Stimulated activated CD4-positive, alpha-beta T cell treated with anti-CD3 and anti-CD28 coated beads, Interleukin-15, amount 100 ng/mL, for 48 hours (primary cell): ENCODE data around the gene MTA3.
"Not testable (repeated sequence)": the region's sequence is repeated elsewhere in the genome, so short reads cannot be mapped to it uniquely, and the experiment has no call there.

Experiments
- DNase-seq, 2 donors: peaks; one replicate each; pipeline ENCODE4 v3.0.0-alpha.2; 2020; ENCODE audit warnings: low read depth in 2 of 2

The MTA3 gene

DNA sequence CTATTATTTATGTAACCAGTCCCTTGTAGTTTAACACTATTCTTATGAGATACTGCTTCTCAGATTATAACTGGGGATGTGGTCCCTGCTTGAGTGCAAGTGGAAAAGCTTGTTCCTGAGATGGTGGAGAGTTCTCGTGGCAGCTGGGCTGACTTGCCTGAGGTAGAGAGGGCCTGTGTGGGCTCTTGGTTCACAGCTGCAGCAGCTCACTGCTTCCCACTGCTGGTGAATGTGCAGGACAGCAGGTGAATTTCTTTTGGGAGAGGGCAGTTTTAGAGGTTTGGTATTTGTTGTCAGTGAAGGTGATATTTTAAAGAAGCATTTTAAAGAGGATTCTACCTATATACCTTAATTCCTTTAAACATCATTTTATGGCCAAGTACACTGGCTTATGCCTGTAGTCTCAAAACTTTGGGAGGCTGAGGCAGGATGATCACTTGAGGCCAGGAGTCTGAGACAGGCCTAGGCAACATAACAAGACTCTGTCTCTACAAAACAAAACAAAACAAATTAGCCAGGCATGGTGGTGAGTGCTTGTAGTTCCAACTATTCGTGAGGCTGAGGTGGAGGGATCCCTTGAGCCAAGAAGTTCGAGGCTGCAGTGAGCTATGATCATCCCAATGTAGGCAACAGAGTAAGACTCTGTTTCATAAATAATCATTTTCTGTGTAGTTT is 94.8 kb downstream of the MTA3 start:
- peak; percentile 47 to 51 for DNase-seq

DNA sequence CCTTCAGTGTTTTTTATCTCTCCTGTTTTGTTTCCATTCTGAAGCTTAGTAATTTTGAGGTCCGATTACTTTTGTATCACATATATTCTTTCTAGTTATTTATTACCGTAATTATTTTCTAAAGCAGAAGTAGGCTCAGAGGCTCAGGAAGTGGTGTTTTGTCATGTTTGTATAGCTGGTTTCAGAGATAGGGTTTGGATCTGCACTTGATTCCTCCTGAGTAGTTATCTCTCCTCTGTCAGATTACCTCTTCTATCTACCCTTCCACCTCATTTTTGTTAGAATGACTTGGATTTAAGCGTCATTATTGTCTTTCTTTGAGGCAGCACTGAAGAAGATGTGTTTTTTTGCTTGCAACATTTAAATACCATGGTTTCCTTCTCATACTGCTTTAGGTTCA is 95.4 kb downstream of the MTA3 start:
- DNase-seq, result no peak

DNA sequence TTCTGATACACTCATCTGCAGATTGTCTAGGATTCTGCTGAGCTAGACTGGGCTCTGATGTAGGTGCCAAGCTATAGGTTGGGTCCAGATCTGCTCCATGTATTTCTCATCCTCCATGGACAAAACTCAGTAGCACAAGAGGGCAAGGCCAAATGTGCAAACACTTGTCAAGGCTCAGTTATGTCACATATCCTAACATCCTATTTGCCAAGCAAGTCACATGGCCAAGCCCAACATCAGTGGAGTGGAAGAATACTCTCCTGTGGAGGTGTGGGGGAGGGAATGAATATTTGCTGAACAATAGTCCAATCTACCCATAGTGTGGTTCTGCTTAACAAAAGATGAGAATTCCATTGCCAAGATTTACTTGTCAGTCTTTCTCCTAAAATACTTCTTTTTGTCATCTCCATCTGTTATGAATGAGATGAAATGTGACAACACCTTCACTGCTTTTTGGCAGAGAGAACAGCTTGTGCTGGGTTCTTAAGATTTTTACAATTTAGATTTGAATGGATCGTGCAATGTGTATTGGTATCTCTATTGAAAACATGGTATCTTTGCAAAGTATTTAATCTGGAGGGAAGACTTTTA is 105.7 kb downstream of the MTA3 start:
- DNase-seq, result no peak

DNA sequence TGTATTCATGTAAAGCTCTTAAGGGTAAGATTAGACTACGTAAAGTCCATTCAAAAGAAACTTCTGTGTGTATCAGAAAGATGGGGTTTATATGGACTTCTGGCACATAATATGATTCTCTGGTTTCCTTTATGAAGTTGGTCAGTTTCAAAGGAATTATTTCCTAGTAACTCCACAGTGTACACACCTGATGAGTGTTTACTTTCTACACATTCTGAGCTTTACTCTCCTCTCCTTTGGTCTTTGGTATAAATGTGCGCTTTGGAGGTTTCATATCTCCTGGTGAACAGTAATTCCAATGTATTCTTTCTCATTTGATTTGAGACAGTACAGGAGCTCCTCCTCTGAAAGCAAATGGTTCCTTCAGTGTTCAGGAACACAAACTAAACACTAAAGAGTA is 107.4 kb downstream of the MTA3 start:
- no peak for DNase-seq

DNA sequence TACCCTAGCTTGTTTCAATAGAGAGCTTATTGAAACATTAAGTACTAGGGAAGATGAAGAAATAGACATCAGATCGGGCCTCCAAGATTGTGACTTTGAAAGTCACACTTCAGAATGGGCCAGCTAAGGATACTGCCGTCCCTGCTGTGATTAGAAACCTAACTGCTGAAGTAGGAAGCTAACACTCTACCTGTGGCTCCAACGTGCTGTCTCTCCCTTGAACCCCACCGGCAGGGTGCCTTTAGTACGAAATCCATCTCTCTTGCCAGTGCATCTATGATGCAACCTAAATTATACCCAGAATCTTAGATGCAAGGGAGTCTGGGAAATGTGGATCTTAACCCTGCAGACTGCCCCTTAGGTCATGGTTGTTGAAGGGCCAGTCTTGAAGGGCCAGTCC is 116.9 kb downstream of the MTA3 start:
- no peak for DNase-seq

DNA sequence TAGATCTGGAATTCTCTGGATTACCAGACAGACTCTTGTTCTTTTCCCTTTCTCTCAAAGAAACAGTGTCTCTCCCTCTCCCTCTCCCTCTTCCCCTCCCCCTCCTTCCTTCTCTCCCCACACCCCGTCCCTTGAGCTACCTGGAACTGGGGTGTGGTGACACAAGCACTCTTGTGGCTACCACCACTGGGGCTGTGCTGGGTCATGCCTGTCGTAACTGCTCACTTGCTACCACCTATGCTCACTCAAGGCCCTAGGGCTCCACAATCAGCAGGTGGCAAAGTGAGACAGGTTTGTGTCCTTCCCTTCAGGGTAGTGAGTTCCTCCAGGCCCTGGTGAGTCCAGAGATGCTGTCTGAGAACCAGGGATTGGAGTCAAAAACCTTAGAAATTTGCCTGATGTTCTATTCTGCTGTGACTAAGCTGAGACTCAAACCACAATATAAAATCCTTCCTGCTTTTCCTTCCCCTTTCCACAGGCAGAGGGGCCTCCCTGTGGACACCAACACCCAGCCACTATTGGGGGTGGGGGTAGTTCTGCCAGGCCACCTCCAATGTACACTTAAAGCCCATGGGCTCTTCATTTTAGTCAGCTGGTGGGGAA is 124.7 kb downstream of the MTA3 start:
- DNase-seq, result no peak

DNA sequence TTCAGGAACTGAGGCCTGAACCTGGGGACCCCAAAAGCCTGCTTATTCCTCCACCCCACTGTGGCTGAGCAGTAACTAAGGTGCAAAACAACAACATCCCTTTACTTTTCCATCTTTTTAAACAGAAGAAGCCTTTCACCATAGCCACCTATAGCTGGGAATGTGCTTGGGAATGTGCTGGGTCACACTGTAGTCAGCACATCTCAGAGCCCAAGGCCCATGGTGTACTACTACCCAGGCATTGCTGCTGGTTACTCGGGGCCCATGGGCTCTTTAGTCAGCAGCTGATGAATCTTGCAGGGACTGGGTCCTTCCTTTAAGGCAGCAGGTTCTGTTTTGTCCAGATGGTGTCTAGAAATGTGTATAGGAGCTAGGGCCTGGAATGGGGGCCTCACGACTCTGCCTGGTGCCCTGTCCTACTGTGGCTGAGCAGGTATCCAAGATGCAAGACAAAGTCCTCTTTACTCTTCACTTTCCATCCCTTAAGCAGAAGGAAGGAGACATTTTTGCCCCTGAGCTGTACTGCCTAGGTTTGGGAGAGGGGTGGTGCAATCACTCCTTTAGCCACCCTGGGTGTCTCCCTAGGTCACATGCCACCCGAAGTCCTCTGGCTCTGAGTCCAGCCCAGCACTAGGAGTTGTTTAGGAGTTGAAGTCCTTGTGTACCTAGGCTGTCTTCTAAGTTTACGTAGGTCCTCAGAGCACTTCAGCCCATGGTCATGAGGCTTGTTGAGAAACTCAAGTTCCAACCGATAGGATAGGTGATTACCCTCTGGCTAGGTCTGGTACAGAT is 125.5 kb downstream of the MTA3 start:
- DNase-seq, result no peak

DNA sequence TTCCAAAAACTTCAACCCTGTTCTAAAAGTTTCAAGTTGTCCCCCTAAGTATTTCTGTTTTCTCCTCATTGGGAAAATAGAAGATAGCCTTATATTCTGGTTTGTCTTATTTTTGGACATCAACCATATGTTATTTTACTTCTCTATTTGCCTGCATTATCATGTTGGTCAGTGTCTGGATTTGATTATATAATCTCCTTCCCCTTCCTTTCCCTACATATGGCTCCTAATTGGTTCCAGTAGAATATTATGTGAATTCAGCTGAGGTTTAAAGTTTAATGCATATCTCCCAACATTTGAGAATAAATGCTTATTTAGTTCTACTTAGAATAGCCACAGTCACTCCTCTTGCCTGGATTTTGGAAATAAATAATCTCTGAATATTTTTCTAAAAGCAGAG is 128.6 kb downstream of the MTA3 start:
- no peak for DNase-seq

DNA sequence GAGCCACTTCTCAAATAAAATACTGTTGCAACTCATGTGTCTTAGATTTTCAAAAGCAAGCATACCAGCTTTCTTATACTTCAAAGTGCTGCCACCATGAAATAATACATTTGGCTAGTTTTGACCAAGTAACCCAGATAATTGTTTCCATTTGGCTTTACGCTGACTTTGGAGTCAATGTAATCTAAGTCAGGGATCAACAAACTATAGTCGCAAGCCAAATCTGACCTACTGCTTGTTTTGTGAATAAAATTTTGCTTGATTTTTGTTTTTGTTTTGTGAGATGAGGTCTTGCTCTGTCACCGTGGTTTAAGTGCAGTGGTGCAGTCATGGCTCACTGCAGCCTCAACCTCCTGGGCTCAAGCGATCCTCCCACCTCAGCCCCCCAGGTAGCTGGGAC is 130.5 kb downstream of the MTA3 start:
- DNase-seq, result no peak

DNA sequence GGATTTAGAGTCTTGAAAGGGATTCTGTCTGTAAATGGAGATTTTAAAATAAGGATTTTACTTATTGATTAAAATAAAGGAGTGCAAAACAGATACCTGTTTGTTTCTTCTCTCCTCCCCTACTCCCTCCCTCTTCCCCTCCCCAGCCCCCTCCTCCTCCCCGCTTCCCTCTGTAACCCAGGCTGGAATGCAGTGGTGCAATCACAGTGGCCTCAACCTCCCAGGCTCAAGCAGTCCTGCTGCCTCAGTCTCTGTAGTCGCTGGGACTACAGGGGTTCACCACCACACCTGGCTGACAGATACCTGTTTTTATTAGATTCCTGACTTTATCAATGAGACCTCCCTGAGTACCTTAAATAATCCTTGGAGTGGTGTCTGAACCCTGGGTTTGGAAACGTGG is 138.4 kb downstream of the MTA3 start:
- no peak for DNase-seq

DNA sequence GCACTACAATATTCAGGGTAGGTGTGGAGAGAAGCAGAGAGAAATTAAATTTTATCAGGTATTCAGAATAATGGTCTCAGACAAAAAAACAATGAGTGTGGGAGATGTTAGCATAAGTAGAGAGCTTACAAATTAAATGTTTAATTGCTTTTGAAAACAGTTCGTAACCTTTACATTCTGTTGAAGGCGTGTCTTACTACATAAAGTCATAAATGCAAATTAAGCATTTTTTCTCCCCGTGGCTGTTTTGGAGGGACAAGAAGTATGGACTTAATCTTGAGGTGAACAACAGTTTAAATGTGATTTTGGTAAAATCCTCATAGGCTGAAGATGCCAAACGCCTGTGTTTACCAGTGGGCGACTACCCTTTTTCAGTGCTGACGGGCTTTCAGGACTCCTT is 139.7 kb downstream of the MTA3 start:
- no peak for DNase-seq

DNA sequence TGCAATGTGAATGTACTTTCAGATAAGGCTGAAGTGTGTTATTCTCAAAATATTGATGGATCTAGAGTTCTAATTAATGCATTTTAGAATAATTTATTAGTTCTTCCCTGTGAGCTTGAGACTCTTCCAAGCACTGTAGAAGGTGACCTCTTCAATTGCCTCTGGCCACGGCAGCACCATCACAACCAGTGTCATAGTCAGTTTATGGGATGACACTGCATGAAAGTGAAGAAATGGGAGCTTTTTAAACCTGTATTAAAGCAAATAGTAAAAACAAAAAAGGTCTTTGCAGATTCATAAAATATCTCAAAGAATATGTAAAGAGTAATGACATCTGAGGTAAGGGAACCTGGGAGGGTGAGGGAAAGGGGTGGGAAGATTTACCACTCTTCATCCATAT is 143.5 kb downstream of the MTA3 start:
- DNase-seq, result no peak

DNA sequence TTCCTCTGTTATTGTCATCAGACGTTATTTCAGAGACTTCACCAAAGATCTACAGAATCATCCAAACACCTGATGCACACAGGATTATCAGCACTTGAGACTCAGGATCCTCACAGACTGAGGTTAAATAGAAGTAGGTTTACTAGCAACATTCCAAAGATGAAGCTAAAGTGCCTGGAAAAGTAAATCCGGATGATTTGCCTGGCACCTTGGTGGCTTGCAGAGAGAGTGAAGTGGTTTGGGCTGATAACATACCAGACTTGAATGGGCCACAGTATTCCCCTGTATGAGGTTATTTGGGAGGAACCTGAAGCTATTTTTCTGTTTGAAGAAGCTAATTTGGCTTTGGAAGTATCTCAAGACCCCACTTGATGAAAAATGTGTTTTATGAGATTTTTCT is 144.5 kb downstream of the MTA3 start:
- DNase-seq, result no peak

DNA sequence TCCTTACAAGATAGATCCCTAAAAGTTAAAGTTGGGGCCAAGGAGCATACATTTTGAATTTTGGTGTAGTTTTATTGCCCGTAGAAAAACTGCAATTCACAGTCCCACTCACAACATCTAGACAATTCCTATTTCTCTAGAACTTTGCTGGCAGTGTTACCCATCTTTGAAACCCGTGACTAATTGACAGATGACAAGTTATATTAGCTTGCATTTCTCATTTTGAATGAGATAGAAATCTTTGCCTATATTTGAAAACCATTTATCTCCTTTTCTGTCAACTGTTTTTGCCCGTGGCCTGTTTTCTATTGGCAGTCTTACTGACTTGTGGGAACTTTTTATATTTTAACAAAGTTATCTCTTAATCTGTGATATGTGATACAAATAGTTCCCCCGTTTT is 145.5 kb downstream of the MTA3 start:
- no peak for DNase-seq

DNA sequence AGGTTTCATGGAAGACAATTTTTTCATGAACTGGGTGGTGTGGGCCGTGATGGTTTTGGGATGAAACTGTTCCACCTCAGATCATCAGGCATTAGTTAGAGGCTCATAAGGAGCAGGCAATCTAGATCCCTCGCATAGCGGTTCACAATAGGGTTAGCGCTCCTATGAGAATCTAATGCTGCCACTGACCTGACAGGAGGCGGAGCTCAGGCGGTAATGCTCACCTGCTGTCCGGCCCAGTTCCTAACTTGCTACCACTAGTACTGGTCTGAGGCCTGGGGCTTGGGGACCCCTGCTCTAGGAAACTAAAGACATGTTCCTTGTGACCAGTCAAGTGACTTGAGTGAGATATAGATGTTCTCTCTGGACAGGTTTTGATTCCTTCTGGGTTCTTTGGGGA is 146.3 kb downstream of the MTA3 start:
- no peak for DNase-seq

DNA sequence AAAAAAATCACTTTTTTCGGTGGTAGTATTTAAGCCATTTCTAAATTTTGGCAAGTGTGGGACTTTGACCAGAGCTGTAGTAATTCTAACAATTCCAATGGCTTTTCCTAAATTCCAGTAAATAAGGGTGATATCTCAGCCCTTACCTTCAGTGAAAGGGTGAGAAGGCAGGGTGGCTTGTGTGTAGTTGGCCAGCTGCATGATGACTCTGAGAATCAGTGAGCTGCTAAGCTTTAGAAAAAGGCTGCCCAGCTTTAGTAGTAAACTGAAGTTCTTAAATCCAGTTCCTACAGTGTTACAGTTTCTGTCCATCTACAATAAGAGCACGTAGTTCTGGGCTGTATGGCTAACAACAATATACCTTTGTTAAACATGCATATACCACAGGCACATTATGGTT is 153.5 kb downstream of the MTA3 start:
- no peak for DNase-seq

DNA sequence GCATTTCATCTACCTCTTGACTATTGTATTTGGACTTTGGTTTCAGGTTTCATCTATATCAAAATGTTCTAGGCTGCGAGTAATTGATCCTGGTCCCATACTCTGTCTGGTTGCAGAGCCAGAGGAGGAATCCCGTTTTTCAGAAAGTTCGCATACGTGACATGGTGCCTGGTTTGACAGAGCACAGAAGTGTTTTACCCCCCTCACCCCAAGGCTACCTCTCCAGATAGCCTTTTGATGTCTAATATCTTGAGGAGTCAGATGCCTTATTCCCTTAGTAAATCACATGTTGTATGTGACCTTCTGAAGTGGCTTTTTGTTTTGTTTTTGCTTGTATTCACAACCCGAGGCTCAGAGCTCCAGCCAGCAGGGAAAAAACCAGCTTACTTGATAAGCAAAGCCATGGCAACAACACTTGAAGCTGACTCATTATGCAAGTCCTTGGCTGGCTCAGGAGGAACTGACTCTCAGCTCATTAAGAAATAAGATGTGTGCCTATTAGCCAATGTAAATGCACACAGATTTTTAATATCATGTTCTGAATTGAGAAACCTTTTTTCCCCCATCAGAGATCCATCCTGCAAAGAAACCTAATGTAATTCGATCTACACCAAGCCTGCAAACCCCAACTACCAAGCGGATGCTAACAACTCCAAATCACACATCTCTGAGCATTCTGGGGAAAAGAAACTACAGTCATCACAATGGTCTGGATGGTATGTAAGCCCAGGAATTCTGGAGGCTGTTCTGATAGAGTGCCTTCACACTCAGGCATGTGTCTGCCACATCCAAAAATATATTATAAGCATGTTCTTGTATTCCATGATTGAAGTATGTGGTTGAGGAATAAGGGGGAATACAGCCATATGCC is 154.1 kb downstream of the MTA3 start:
- peak; percentile 8 to 18 for DNase-seq

DNA sequence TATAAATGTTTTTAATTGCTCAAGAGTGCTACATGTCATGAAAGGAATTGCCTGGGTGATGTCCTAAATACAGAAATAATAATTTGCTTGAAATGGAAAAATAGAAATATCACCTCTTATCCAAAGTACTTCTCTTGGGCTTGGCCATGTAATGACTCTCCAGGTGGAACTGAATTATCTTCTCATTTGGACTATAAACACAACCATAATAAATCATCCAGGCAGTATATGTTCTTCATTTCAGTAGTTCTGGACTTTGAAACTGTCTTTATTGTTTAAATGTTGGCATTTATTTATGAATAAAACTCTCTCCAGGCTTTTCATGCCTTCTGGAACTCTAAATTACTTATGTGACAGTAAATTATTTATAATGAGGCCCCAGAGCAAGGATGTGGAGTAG is 155.0 kb downstream of the MTA3 start:
- DNase-seq, result no peak

DNA sequence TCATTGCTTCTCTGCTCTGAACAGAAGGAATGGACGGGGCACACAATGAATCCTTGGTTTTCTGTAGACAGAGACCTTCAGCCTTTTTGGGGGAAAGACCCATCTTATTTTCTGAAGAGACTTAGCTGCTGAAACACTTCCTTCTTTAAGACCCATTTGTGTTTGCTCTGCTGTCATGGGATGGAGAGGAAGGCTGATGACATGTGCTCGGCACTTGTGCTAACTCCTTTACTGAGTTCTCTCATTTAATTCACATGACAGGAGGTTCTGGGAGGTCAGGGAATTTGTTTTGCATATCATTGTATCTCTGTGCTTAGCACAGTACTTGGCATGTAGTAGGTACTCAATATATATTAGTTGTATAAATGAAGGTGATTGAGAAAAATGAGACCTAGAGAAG is 156.5 kb downstream of the MTA3 start:
- no peak for DNase-seq

DNA sequence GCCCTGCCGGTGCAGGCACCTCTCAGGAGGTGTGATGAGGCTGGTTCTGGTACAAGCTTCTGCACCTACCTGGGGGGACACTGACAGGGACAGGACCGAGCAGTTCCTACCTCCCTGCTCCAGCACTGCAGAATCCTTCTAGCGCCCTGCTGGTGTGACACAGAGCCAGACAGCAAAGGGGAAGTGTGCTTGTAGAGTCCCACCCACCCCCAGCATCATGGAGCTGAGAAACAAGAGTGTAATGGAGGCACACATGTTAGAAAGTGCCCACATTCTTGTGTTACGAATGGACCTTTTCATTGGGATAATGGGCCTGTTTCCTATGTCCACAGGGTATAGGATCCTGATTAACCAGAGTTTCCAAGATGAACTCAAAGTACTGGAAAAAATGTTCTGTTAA is 157.2 kb downstream of the MTA3 start:
- DNase-seq, result no peak

DNA sequence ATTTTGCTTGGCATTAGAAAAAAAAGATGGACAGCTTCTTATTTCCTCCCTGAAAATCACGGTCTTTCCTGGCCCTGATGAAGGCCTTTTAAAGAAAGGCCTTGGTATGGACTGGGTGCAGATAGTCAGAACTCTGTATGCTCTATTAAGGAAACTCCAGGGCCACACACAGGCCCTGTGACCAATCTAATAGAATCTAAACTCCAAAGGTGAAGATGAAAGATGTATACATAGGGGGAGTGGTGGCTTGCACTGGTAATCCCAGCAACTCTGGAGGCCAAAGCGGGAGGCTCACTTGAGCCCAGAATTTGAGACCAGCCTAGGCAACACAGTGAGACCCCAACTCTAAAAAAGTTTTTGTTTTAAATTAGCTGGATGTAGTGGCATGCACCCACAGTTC is 158.2 kb downstream of the MTA3 start:
- DNase-seq, result no peak

DNA sequence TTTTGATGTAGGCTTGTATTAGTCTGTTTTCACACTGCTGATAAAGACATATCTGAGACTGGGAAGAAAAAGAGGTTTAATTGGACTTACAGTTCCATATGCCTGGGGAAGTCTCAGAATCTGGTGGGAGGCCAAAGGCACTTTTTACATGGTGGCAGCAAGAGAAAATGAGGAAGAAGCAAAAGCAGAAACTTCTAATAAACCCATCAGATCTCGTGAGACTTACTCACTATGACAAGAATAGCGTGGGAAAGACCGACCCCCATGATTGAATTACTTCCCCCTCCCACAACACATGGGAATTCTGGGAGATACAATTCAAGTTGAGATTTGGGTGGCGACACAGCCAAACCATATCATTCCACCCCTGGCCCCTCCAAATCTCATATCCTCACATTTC is 162.9 kb downstream of the MTA3 start:
- not testable (repeated sequence) for DNase-seq
